Chondrocyte (in vitro differentiated cells): ENCODE results near the gene SNX25. TPM values are rescaled to one million over a fixed set of nuclear protein-coding genes. Genes with fewer than 3 reads are reported as not detected.
"Not testable (repeated sequence)": the region's sequence is repeated elsewhere in the genome, so short reads cannot be mapped to it uniquely, and the experiment has no call there.

ENCODE experiments used
- DNase-seq: peaks from one replicate; pipeline ENCODE4 v3.0.0; 2021; ENCODE audit warnings: mixed read lengths, low spot score
- H3K27ac Mint-ChIP-seq: one replicate; pipeline ENCODE4 v1.8.0; 2021; ENCODE audit warnings: mild to moderate bottlenecking, moderate library complexity, mixed read lengths; ENCODE audit not compliant: unreplicated experiment
- H3K27me3 Mint-ChIP-seq: 2 replicates; pipeline ENCODE4 v1.8.0; 2021; ENCODE audit warnings: low read depth, mixed read lengths
- H3K36me3 Mint-ChIP-seq: 2 replicates; pipeline ENCODE4 v1.8.0; 2021; ENCODE audit warnings: low read depth, mixed read lengths
- H3K4me1 Mint-ChIP-seq: 2 replicates; pipeline ENCODE4 v1.8.0; 2021; ENCODE audit warnings: low read depth, mild to moderate bottlenecking, mixed read lengths
- H3K4me3 Mint-ChIP-seq: one replicate; pipeline ENCODE4 v1.8.0; 2021; ENCODE audit warnings: mild to moderate bottlenecking, moderate library complexity, mixed read lengths; ENCODE audit not compliant: unreplicated experiment
- H3K9me3 Mint-ChIP-seq: 2 replicates; pipeline ENCODE4 v1.8.0; 2021; ENCODE audit warnings: low read depth, mixed read lengths
- total RNA-seq: library from RNA; stranded (reverse); gene quantifications from 3 replicates; pipeline ENCODE4 v1.2.1, GENCODE V29; 2021
- TF ChIP-seq, protein P1 (sequence below): fragments of 200-600 bp; sonication (generic); IDR thresholded peaks from 2 replicates; pipeline ENCODE4 v1.5.0; 2021; ENCODE audit warnings: antibody characterized with exemption, mild to moderate bottlenecking, moderate library complexity

SNX25 gene
- total RNA-seq, 1 donor from 2014 or later = 53.6 TPM

DNA sequence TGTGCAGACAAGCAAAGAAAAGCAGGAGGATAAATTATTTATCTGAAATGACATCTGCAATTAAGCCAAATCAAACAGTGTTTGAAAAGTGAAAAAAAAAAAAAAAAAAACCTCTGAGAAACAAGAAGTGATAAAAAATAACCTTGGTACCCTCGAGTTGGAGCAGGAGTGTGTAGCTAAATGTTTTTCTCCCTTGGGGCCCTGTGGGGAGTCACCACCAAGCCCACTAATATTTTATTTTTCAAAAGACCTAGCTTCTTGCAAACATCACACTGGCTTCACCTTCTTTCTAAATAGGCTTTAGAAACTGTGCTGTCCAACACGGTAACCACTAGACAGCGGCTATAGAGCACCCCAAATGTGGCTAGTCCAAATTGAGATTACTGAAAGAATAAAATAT, 47.7 kb downstream of the SNX25 start:
- Mint-ChIP-seq H3K36me3 (peaks cover 6% of the 10 kb centered on the region), H3K4me1 (peaks cover 65% of the 10 kb centered on the region), H3K9me3 (no peaks in the 10 kb centered on the region), H3K27me3 (no peaks in the 10 kb centered on the region), H3K27ac (peak overlapping the region; percentile 71), H3K4me3 (no peak overlapping the region)
- TF ChIP-seq, protein P1, sequence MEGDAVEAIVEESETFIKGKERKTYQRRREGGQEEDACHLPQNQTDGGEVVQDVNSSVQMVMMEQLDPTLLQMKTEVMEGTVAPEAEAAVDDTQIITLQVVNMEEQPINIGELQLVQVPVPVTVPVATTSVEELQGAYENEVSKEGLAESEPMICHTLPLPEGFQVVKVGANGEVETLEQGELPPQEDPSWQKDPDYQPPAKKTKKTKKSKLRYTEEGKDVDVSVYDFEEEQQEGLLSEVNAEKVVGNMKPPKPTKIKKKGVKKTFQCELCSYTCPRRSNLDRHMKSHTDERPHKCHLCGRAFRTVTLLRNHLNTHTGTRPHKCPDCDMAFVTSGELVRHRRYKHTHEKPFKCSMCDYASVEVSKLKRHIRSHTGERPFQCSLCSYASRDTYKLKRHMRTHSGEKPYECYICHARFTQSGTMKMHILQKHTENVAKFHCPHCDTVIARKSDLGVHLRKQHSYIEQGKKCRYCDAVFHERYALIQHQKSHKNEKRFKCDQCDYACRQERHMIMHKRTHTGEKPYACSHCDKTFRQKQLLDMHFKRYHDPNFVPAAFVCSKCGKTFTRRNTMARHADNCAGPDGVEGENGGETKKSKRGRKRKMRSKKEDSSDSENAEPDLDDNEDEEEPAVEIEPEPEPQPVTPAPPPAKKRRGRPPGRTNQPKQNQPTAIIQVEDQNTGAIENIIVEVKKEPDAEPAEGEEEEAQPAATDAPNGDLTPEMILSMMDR = no peak
- no peak for DNase-seq

DNA sequence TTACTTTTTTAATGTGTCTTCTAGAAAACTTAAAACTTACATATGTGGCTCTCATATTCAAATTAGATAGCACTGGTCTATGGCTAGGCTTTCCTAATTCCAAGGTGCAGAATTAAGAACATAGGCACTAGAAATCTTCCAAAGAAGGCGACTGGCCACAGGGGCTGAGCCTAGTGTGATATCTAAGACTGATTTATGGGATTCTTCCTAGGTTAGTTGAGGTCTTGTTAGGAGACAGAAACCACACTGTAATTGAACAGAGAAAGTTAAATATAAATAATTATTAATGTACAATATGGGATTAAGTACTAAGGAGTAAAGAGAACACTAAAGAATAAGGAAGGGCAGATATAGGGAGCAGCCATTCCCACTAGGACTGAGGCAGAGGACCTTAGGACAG, 48.3 kb downstream of the SNX25 start:
- H3K4me1 Mint-ChIP-seq = peaks cover 60% of the 10 kb centered on the region
- H3K9me3 Mint-ChIP-seq = no peaks in the 10 kb centered on the region
- H3K4me3 Mint-ChIP-seq = no peak overlapping the region
- H3K27ac Mint-ChIP-seq = peak overlapping the region; percentile 8
- TF ChIP-seq, protein P1 = no peak
- peaks cover 8% of the 10 kb centered on the region for H3K36me3 Mint-ChIP-seq
- H3K27me3 Mint-ChIP-seq = no peaks in the 10 kb centered on the region
- DNase-seq = no peak

DNA sequence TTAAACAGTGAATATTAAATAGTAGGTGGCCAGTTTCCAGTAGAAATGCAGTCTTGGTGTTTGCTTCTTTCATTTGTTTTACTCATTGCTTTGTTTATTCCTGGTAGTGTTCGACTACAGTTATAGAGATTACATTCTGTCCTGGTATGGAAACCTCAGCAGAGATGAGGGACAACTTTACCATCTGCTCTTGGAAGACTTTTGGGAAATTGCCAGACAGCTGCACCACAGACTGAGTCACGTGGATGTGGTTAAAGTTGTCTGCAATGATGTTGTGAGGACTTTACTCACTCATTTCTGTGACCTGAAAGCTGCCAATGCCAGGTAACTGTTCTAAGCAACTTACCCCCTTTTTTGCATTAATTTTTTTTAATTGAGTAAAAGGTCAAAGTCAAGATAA, 49.3 kb downstream of the SNX25 start:
- not testable (repeated sequence) for H3K9me3 Mint-ChIP-seq, DNase-seq, H3K27me3 Mint-ChIP-seq, H3K36me3 Mint-ChIP-seq, H3K4me3 Mint-ChIP-seq
- Mint-ChIP-seq H3K4me1 (peaks cover 52% of the 10 kb centered on the region), H3K27ac (peak overlapping the region; percentile 82)

DNA sequence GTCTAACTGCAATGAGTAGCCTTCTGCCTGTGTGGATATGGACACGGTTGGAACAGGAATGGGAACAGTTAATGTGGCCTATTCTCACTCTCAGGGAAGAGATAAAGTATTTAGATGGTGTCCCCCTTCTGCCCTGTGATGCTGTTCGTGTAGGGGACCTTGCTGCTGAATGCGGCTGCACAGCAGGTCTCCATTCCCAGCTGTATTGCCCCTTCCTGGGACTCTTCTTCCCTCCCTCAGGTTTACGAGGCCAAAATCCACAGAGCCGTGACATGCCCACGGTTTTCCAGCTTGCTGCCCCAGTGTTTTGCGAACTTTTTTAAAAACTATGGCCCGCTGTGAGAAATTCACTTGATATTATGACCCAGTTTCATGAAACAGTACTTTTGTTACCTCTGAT, 50.3 kb downstream of the SNX25 start:
- Mint-ChIP-seq H3K4me3 (no peak overlapping the region), H3K9me3 (no peaks in the 10 kb centered on the region), H3K36me3 (peaks cover 7% of the 10 kb centered on the region), H3K4me1 (peaks cover 43% of the 10 kb centered on the region), H3K27me3 (no peaks in the 10 kb centered on the region), H3K27ac (peak overlapping the region; percentile 74)
- no peak for DNase-seq
- TF ChIP-seq, protein P1 = no peak

DNA sequence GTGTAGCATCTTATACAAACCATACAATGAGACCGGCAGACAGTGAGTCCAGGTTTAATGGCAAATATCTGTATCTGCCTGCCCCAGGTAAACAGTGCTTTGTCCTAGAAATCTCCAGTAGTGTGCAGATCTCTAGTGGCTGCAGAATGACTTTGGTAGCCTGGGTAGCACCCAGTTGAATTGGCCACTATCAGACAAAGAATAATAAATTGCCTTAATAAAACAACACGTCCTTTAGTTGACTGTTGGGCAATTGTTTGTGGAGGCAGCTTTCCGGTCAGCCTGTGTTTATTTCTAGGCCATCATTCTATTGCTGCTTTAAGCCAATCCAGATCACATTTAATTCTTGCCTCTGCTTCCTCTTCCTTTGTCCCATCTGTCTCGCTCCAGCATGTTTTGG, 52.5 kb downstream of the SNX25 start:
- H3K27me3 Mint-ChIP-seq = no peaks in the 10 kb centered on the region
- H3K4me1 Mint-ChIP-seq = peaks cover 37% of the 10 kb centered on the region
- no peak overlapping the region for H3K27ac Mint-ChIP-seq

DNA sequence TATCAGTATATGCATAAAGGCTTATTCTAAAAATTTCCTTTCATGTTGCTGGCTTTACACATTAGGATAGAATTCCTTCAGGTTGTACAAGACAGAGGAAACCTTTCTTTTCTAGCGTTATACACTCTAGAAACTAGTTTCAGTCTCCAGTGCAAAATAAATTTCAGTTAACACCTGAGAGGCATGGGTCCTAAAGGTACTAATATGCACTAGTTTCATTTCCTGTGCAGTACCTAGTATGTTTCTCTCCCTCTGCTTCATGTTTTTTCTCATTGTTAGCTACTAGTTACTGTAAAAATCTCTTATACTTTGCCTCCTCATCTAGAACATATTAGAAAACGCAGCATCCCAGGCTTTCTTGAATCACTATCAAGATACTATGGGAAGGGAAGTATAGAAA, 54.0 kb downstream of the SNX25 start:
- peaks cover 13% of the 10 kb centered on the region for H3K36me3 Mint-ChIP-seq
- H3K9me3 Mint-ChIP-seq = no peaks in the 10 kb centered on the region
- no peak for DNase-seq
- H3K4me3 Mint-ChIP-seq = no peak overlapping the region
- H3K4me1 Mint-ChIP-seq = peaks cover 38% of the 10 kb centered on the region
- H3K27ac Mint-ChIP-seq = no peak overlapping the region
- TF ChIP-seq, protein P1 = no peak
- H3K27me3 Mint-ChIP-seq = no peaks in the 10 kb centered on the region

More for the DNA sequence above, 52.5 kb downstream of the SNX25 start:
- Mint-ChIP-seq H3K4me3 (no peak overlapping the region), H3K9me3 (no peaks in the 10 kb centered on the region), H3K36me3 (peaks cover 7% of the 10 kb centered on the region)
- DNase-seq = no peak
- TF ChIP-seq, protein P1 = no peak
